GM23338 (cell line): ENCODE results near the gene MYOF. TPM values are rescaled to one million over a fixed set of nuclear protein-coding genes. Genes with fewer than 3 reads are reported as not detected.

Source experiments
- ATAC-seq: fragments of 200-7000 bp; cut with Tn5 transposase; 3 replicates; pipeline ENCODE4 v1.9.1; 2020
- DNase-seq: peaks from one replicate; pipeline ENCODE4 v3.0.0-alpha.2; 2015; ENCODE audit warnings: low spot score
- H2AFZ ChIP-seq: fragments of 200-600 bp; sonication (generic); 2 replicates; pipeline ENCODE4 v1.8.0; 2016; ENCODE audit warnings: antibody characterized with exemption, mild to moderate bottlenecking, moderate library complexity
- H3F3A ChIP-seq: fragments of 200-600 bp; sonication (generic); replicated peaks from 2 replicates; pipeline ENCODE4 v1.8.0; 2017; ENCODE audit warnings: antibody characterized with exemption, mixed run types, low read depth
- H3K27ac ChIP-seq: fragments of 200-600 bp; sonication (generic); 2 replicates; pipeline ENCODE4 v1.6.1; 2016; ENCODE audit warnings: low read depth
- H3K27me3 ChIP-seq: fragments of 200-600 bp; sonication (generic); 2 replicates; pipeline ENCODE4 v1.8.0; 2016; ENCODE audit warnings: mild to moderate bottlenecking, mixed run types, moderate library complexity; ENCODE audit not compliant: insufficient read depth
- H3K36me3 ChIP-seq: fragments of 200-600 bp; sonication (generic); 2 replicates; pipeline ENCODE4 v1.8.0; 2016; ENCODE audit warnings: mild to moderate bottlenecking; ENCODE audit not compliant: insufficient read depth
- H3K4me1 ChIP-seq: fragments of 200-600 bp; sonication (generic); 2 replicates; pipeline ENCODE4 v1.8.0; 2016; ENCODE audit warnings: mild to moderate bottlenecking, moderate library complexity; ENCODE audit not compliant: insufficient read depth
- H3K4me2 ChIP-seq: fragments of 200-600 bp; sonication (generic); 2 replicates; pipeline ENCODE4 v1.7.1; 2017; ENCODE audit warnings: mixed run types
- H3K4me3 ChIP-seq: fragments of 200-600 bp; sonication (generic); 2 replicates; pipeline ENCODE4 v1.6.1; 2016; ENCODE audit warnings: mixed run types
- H3K79me2 ChIP-seq: fragments of 200-600 bp; sonication (generic); replicated peaks from 2 replicates; pipeline ENCODE4 v1.8.0; 2017; ENCODE audit warnings: mild to moderate bottlenecking; ENCODE audit not compliant: insufficient read depth
- H3K9me2 ChIP-seq: fragments of 200-600 bp; sonication (generic); 2 replicates; pipeline ENCODE4 v1.8.0; 2017; ENCODE audit not compliant: insufficient read depth
- H4K20me1 ChIP-seq: fragments of 200-600 bp; sonication (generic); replicated peaks from 2 replicates; pipeline ENCODE4 v1.8.0; 2017; ENCODE audit warnings: mild to moderate bottlenecking; ENCODE audit not compliant: insufficient read depth
- H3K27ac Mint-ChIP-seq: 2 replicates; pipeline ENCODE4 v1.8.0; 2020; ENCODE audit warnings: inconsistent platforms, mild to moderate bottlenecking, moderate library complexity, mixed read lengths
- H3K27me3 Mint-ChIP-seq: 3 replicates; pipeline ENCODE4 v1.8.0; 2022; ENCODE audit warnings: low read depth, mild to moderate bottlenecking, moderate library complexity, mixed read lengths, inconsistent platforms; ENCODE audit not compliant: insufficient read depth, poor library complexity
- H3K36me3 Mint-ChIP-seq: 3 replicates; pipeline ENCODE4 v1.8.0; 2021; ENCODE audit warnings: low read depth, mild to moderate bottlenecking, inconsistent platforms, moderate library complexity, mixed read lengths
- H3K4me1 Mint-ChIP-seq: 3 replicates; pipeline ENCODE4 v1.8.0; 2020; ENCODE audit warnings: mild to moderate bottlenecking, inconsistent platforms, mixed read lengths
- H3K4me3 Mint-ChIP-seq: 3 replicates; pipeline ENCODE4 v1.8.0; 2021; ENCODE audit warnings: moderate library complexity, mild to moderate bottlenecking, inconsistent platforms, mixed read lengths
- H3K9me3 Mint-ChIP-seq: 3 replicates; pipeline ENCODE4 v1.8.0; 2020; ENCODE audit warnings: moderate library complexity, mild to moderate bottlenecking, inconsistent platforms, mixed read lengths
- EZH2 ChIP-seq: fragments of 200-600 bp; sonication (generic); IDR thresholded peaks from one replicate; pipeline ENCODE4 v1.8.0; 2017; ENCODE audit warnings: antibody characterized with exemption, mild to moderate bottlenecking, low read depth; ENCODE audit not compliant: unreplicated experiment
- EZH2phosphoT487 ChIP-seq: fragments of 200-600 bp; sonication (generic); IDR thresholded peaks from one replicate; pipeline ENCODE4 v1.8.1; 2018; ENCODE audit warnings: antibody characterized with exemption; ENCODE audit not compliant: unreplicated experiment
- NANOG ChIP-seq: IDR thresholded peaks from 2 replicates; pipeline ENCODE4 v1.6.1; 2016; ENCODE audit warnings: antibody characterized with exemption, borderline replicate concordance
- POLR2AphosphoS5 ChIP-seq: IDR thresholded peaks from 2 replicates; pipeline ENCODE4 v1.6.1; 2016; ENCODE audit warnings: antibody characterized with exemption, low read depth
- STAT1 ChIP-seq: IDR thresholded peaks from one replicate; pipeline ENCODE4 v1.6.1; 2016; ENCODE audit warnings: antibody characterized with exemption; ENCODE audit not compliant: unreplicated experiment
- ZNF331 ChIP-seq: fragments of 250-450 bp; sonication (Bioruptor Pico); IDR thresholded peaks from 2 replicates; pipeline ENCODE4 v1.5.0; 2020; ENCODE audit warnings: low read depth, mild to moderate bottlenecking, moderate library complexity
- ZNF462 ChIP-seq: fragments of 250-450 bp; sonication (Bioruptor Pico); IDR thresholded peaks from 2 replicates; pipeline ENCODE4 v1.5.0; 2020; ENCODE audit warnings: mild to moderate bottlenecking, moderate library complexity
- polyA plus RNA-seq: library from polyadenylated mRNA; unstranded; fragments of >200 nt; fragmentation: Nextera tagmentation; extraction: Ambion mirVana; gene quantifications from 2 replicates; pipeline ENCODE4 v1.2.1, GENCODE V29; 2016
- total RNA-seq: library from RNA; depleted of rRNA; stranded (reverse); fragments of >200 nt; shearing (Covaris generic); gene quantifications from 2 replicates; pipeline ENCODE4 v1.2.3, GENCODE V29; 2014

The MYOF gene
- total and polyA plus RNA-seq, 2 experiments from 2014 or later = 0.82 to 1.4 TPM

GRCh38 chr10:93408783-93409182, 73.4 kb downstream of the MYOF start:
- H3K36me3 Mint-ChIP-seq = no peaks in the 10 kb centered on the region; the same call in 2 of the 3 replicates
- Histone ChIP-seq H3K27me3 (no peaks in the 10 kb centered on the region), H3K4me2 (no peak overlapping the region), H3K4me1 (0 out of 2 replicates have a peak, but pooled peaks cover 3% of the 10 kb centered on the region), H2AFZ (no peak overlapping the region), H3K27ac (no peak overlapping the region), H3K4me3 (no peak overlapping the region), H4K20me1 (no peaks in the 10 kb centered on the region), H3K9me2 (peaks cover 8% of the 10 kb centered on the region; the same call in 1 of the 2 replicates), H3F3A (no peaks in the 10 kb centered on the region), H3K36me3 (no peaks in the 10 kb centered on the region), H3K79me2 (no peaks in the 10 kb centered on the region)
- ATAC-seq = no peak
- TF ChIP-seq EZH2phosphoT487 (no peak), ZNF331 (CRISPR knock-in tag) (no peak), POLR2AphosphoS5 (no peak), ZNF462 (CRISPR knock-in tag) (no peak), EZH2 (no peak), NANOG (no peak), STAT1 (no peak)
- no peak overlapping the region for H3K27ac Mint-ChIP-seq
- DNase-seq = no peak
- H3K9me3 Mint-ChIP-seq = peaks cover 8% of the 10 kb centered on the region; the same call in 2 of the 3 replicates
- no peak overlapping the region for H3K4me3 Mint-ChIP-seq
- H3K27me3 Mint-ChIP-seq = peaks cover 4% of the 10 kb centered on the region
- peaks cover 9% of the 10 kb centered on the region for H3K4me1 Mint-ChIP-seq
